HEK293T (cell line): ENCODE data around the gene UPK2.

Experiments used
- ELF4 ChIP-seq: fragments of 450-650 bp; IDR thresholded peaks from 2 replicates; pipeline ENCODE4 v1.6.1; 2017; ENCODE audit warnings: antibody characterized with exemption
- SP1 ChIP-seq: fragments of 450-650 bp; IDR thresholded peaks from 2 replicates; pipeline ENCODE4 v1.6.1; 2017
- TF ChIP-seq, protein P1 (sequence below): fragments of 450-650 bp; IDR thresholded peaks from 2 replicates; pipeline ENCODE4 v1.6.1; 2016

DNA sequence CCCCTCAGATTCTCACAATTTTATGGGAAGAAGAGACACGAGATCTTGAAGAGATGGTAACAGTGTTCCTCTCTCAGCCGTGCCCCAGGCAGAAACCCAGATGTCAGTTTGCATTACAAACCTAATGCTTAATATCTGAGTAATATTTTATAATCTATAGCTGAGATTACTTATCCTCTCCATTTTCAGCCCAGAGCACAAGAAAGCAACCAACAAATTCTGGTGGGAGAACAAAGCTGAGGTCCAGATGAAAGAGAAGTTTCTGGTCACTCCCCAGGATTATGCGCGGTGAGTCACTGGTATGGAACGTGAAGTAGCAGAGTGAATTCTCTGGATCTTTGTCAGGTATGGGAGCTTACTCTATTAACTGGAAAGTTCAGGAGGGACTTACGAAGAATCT, 42.7 kb downstream of the UPK2 start:
- TF ChIP-seq, protein P1, sequence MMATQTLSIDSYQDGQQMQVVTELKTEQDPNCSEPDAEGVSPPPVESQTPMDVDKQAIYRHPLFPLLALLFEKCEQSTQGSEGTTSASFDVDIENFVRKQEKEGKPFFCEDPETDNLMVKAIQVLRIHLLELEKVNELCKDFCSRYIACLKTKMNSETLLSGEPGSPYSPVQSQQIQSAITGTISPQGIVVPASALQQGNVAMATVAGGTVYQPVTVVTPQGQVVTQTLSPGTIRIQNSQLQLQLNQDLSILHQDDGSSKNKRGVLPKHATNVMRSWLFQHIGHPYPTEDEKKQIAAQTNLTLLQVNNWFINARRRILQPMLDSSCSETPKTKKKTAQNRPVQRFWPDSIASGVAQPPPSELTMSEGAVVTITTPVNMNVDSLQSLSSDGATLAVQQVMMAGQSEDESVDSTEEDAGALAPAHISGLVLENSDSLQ: no peak
- no peak for TF ChIP-seq ELF4
- TF ChIP-seq SP1: no peak
